Measurements from ENCODE around the gene CSPG4. TPM values are rescaled to one million over a fixed set of nuclear protein-coding genes. Genes with fewer than 3 reads are reported as not detected.

Gene CSPG4
- polyA plus RNA-seq, 1 donor (not counting 4 experiments of a cell fraction or from before 2014, with no cell fraction given), result 0.67 TPM

DNA sequence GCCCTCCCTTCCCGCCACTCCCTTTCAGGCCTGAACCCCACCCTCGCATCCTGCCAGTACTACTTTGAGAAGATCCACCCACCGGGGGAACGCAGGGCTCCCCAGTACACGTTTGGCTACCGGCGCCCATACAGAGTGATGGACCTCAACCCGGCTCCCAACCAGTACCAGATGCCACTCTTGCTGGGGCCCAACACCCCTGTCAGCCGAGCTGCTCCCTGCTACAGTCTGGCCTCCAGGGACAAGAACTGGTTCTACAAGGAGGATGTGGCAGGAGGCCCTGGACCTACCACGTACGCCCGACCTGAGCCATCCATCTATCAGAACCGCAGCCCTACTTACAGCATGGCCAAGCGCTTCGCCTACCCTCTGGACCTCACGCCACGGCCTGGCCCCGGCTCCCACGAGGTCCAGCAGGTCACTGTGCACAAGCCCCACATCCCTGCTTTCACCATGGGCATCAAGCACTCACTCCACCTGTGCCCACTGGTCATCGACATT is 14.4 kb upstream of the CSPG4 start:
- Histone ChIP-seq H3K9me1 (ENCODE audit: control insufficient read depth, extremely low read depth, insufficient read depth, low read length) (no peaks in the 10 kb centered on the region), H3K79me2 (ENCODE audit: control insufficient read depth, insufficient read depth, low read length) (no peaks in the 10 kb centered on the region), H3K36me3 (ENCODE audit: control insufficient read depth in 2 of 2, extremely low read depth in 1 of 2, insufficient read depth in 2 of 2, low read length in 2 of 2) (no peaks in the 10 kb centered on the region), H3K4me1 (ENCODE audit: control insufficient read depth, extremely low read depth, insufficient read depth, low read length) (peaks cover 17% of the 10 kb centered on the region), H4K20me1 (ENCODE audit: control insufficient read depth, extremely low read depth, insufficient read depth, low read length) (no peaks in the 10 kb centered on the region), H3K27me3 (ENCODE audit: control insufficient read depth, extremely low read depth, insufficient read depth, low read length) (no peaks in the 10 kb centered on the region), H3K4me3 (ENCODE audit: control insufficient read depth in 2 of 3, extremely low read depth in 1 of 3, insufficient read depth in 2 of 3, low read depth in 1 of 3, low read length in 3 of 3) (no peak overlapping the region), H2AFZ (ENCODE audit: control insufficient read depth, low read length) (no peak overlapping the region), H3K4me2 (ENCODE audit: control insufficient read depth, extremely low read depth, insufficient read depth, low read depth, low read length) (no peak overlapping the region), H3K27ac (ENCODE audit: control insufficient read depth, insufficient read depth, low read length) (no peak overlapping the region), H3K9ac (ENCODE audit: control insufficient read depth, extremely low read depth, insufficient read depth, low read length) (no peak overlapping the region), H3K9me3 (ENCODE audit: control insufficient read depth, low read depth, low read length) (no peaks in the 10 kb centered on the region)
- FAIRE-seq, result no peak
- TF ChIP-seq EZH2 (IDR thresholded peaks at IDR 0.05; ENCODE audit: low read length), result no peak
- TF ChIP-seq, protein P1, sequence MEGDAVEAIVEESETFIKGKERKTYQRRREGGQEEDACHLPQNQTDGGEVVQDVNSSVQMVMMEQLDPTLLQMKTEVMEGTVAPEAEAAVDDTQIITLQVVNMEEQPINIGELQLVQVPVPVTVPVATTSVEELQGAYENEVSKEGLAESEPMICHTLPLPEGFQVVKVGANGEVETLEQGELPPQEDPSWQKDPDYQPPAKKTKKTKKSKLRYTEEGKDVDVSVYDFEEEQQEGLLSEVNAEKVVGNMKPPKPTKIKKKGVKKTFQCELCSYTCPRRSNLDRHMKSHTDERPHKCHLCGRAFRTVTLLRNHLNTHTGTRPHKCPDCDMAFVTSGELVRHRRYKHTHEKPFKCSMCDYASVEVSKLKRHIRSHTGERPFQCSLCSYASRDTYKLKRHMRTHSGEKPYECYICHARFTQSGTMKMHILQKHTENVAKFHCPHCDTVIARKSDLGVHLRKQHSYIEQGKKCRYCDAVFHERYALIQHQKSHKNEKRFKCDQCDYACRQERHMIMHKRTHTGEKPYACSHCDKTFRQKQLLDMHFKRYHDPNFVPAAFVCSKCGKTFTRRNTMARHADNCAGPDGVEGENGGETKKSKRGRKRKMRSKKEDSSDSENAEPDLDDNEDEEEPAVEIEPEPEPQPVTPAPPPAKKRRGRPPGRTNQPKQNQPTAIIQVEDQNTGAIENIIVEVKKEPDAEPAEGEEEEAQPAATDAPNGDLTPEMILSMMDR (optimal IDR thresholded peaks at IDR 0.05 in 1 of 3, IDR thresholded peaks at IDR 0.05 in 1 of 3, conservative IDR thresholded peaks at IDR 0.05 in 1 of 3; ENCODE audit: extremely low read depth in 1 of 3, insufficient read depth in 2 of 3, low read length in 3 of 3), result no peak
- dilution Hi-C loops (cut with MboI; ENCODE audit: extremely low pct_ligation_motif_present, low sequenced_read_pairs), result no loop called here
- DNase-seq (ENCODE audit: low read depth, low spot score), result no peak

DNA sequence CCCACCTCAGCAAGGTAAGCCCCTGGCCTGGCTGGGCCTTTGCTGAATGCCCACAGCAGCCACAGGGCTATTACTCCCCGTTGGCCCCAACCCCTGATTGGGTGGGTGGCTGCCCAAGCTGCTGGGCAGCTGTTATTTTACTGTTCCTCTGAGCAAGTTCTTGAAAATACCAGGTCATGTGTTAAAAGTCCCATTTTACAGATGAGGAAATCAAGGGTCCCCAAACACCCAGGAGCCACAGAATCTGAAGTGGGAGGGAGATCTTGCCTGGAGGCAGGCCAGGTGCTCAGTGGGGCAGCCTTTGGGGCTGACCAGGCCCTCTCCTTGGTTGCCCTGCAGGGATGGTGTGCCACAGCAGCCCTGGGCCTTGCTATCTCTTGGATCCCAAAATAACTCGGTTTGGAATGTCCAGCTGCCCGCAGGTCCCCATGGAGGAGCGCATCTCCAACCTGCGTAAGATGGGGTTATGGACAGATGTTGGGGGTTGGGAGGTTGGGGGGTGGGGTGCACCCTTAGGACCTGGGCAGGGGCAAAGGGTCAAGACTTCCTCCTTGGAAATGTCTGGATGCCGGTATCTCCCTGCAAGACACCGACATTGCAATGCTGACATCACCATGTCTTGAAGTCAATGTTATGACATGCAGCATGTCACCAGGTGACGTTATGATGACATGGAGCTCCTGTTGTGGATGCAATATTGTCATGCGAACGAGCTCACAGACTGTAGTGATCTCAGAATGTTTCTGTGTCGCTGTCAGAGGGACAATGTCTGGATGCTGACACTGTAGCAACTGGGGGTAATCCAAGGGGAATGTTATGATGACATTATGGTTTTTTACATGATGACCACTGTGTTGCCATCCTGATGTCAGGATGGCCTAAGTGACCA is 13.3 kb upstream of the CSPG4 start:
- H3K9me1 ChIP-seq (ENCODE audit: control insufficient read depth, extremely low read depth, insufficient read depth, low read length), result no peaks in the 10 kb centered on the region
- FAIRE-seq (peak; percentile 58), DNase-seq (ENCODE audit: low read depth, low spot score) (no peak)
- dilution Hi-C loops (cut with MboI; ENCODE audit: extremely low pct_ligation_motif_present, low sequenced_read_pairs), result no loop called here
- H3K9ac ChIP-seq (ENCODE audit: control insufficient read depth, extremely low read depth, insufficient read depth, low read length), result no peak overlapping the region
- peaks cover 21% of the 10 kb centered on the region for H3K4me1 ChIP-seq (ENCODE audit: control insufficient read depth, extremely low read depth, insufficient read depth, low read length)
- H2AFZ ChIP-seq (ENCODE audit: control insufficient read depth, low read length), result no peak overlapping the region
- no peak overlapping the region for H3K27ac ChIP-seq (ENCODE audit: control insufficient read depth, insufficient read depth, low read length)
- no peak overlapping the region for H3K4me3 ChIP-seq (ENCODE audit: control insufficient read depth in 2 of 3, extremely low read depth in 1 of 3, insufficient read depth in 2 of 3, low read depth in 1 of 3, low read length in 3 of 3)
- H3K79me2 ChIP-seq (ENCODE audit: control insufficient read depth, insufficient read depth, low read length), result no peaks in the 10 kb centered on the region
- H4K20me1 ChIP-seq (ENCODE audit: control insufficient read depth, extremely low read depth, insufficient read depth, low read length), result no peaks in the 10 kb centered on the region
- no peak overlapping the region for H3K4me2 ChIP-seq (ENCODE audit: control insufficient read depth, extremely low read depth, insufficient read depth, low read depth, low read length)
- TF ChIP-seq, protein P1 (optimal IDR thresholded peaks at IDR 0.05 in 1 of 3, IDR thresholded peaks at IDR 0.05 in 1 of 3, conservative IDR thresholded peaks at IDR 0.05 in 1 of 3; ENCODE audit: extremely low read depth in 1 of 3, insufficient read depth in 2 of 3, low read length in 3 of 3), result no peak
- TF ChIP-seq EZH2 (IDR thresholded peaks at IDR 0.05; ENCODE audit: low read length), result no peak
- no peaks in the 10 kb centered on the region for H3K9me3 ChIP-seq (ENCODE audit: control insufficient read depth, low read depth, low read length)
- no peaks in the 10 kb centered on the region for H3K27me3 ChIP-seq (ENCODE audit: control insufficient read depth, extremely low read depth, insufficient read depth, low read length)
- H3K36me3 ChIP-seq (ENCODE audit: control insufficient read depth in 2 of 2, extremely low read depth in 1 of 2, insufficient read depth in 2 of 2, low read length in 2 of 2), result no peaks in the 10 kb centered on the region
